DOHH2 (cell line): ENCODE results near the gene PPARD.

Experiments
- EZH2phosphoT487 ChIP-seq: fragments of 200-600 bp; sonication (generic); IDR thresholded peaks from 2 replicates; pipeline ENCODE4 v1.6.1; 2017; ENCODE audit warnings: borderline replicate concordance, mild to moderate bottlenecking, antibody characterized with exemption, low read length, moderate library complexity, mixed read lengths
- TF ChIP-seq, protein P1 (sequence below): fragments of 200-600 bp; sonication (generic); IDR thresholded peaks from one replicate; pipeline ENCODE4 v1.5.1; 2014; ENCODE audit warnings: antibody characterized with exemption, mild to moderate bottlenecking, low read depth, low read length; ENCODE audit not compliant: poor library complexity, severe bottlenecking

DNA sequence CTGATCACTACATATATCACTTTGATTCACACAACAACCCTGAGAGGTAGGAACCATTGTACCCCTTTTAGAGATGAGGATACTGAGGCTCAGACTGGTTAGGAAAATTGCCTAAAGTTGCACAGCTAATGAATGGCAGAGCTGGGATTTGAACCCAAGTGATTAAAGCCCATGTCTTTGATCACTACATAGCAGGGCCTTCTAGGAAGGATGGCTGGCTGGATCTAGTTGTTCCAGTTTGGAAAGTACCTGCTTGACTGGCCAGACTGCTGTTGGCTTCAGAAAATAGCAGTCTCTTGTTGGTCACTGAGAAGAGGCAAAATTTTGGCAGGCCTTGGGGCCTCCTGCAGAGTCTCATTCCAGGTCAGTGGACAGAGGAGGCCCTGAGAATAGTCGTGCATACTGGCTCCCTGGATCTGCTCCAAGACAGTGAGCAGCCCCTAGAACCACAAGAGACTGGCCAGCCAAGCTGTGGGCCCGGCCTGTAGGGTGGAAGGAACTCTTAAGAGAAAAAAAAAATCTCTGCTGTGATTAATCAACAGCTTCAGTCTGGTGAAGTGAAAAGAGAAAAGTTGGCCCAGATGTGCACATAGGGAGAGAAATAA, 17.5 kb downstream of the PPARD start:
- TF ChIP-seq, protein P1, sequence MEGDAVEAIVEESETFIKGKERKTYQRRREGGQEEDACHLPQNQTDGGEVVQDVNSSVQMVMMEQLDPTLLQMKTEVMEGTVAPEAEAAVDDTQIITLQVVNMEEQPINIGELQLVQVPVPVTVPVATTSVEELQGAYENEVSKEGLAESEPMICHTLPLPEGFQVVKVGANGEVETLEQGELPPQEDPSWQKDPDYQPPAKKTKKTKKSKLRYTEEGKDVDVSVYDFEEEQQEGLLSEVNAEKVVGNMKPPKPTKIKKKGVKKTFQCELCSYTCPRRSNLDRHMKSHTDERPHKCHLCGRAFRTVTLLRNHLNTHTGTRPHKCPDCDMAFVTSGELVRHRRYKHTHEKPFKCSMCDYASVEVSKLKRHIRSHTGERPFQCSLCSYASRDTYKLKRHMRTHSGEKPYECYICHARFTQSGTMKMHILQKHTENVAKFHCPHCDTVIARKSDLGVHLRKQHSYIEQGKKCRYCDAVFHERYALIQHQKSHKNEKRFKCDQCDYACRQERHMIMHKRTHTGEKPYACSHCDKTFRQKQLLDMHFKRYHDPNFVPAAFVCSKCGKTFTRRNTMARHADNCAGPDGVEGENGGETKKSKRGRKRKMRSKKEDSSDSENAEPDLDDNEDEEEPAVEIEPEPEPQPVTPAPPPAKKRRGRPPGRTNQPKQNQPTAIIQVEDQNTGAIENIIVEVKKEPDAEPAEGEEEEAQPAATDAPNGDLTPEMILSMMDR = no peak
- no peak for TF ChIP-seq EZH2phosphoT487
